Stimulated activated CD4-positive, alpha-beta T cell treated with anti-CD3 and anti-CD28 coated beads, Interleukin-15, amount 100 ng/mL, for 24 hours (primary cell): ENCODE measurements around the gene COL18A1.
A peak's percentile ranks its signal among the peaks of the same experiment; 100 is the strongest.
"Not testable (repeated sequence)": the region's sequence is repeated elsewhere in the genome, so short reads cannot be mapped to it uniquely, and the experiment has no call there.

ENCODE experiments used
- DNase-seq: peaks from one replicate; pipeline ENCODE4 v3.0.0-alpha.2; 2020

Gene COL18A1

DNA sequence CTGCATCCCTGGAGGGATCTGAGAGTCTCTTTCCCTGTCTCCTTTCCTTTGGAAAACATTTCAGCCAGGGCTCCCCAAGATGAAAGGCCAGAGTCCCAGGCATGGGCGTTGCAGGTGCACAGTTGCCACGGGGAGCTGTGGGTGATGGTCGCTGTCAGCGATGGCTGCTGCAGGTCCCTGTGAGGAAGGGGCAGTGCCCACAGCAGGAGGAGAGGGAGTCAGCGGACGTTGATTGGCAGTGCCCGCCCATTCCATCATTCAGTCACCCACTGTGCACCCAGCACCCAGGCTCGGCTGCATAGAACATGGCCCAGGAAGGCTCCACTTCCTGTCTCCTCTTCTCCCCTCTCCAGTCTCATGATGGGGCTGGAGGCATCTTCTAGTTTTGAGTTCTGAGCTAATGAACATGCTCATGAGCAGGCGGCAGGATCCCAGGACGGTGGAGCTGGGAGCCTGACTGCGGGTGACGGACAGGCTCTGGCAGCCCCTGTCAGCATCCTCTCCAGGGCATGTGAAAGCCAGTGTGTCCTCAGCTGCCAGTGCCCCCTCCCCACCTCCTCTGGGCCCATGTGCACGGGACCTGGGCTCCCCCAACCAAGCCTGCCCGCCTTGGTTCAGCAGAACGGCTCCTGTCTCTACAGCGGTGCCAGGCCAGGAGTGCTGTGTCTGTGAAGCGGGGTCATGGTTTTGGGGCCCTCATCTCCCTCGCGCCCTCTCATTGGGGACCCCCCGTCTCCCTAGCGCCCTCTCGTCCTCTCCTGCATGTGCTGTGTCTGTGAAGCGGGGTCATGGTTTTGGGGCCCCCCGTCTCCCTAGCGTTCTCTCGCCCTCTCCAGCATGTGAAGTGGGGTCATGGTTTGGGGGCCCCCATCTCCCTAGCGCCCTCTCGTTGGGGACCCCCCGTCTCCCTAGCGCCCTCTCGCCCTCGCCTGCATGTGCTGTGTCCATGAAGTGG is 24.5 kb downstream of the COL18A1 start:
- DNase-seq: no peak

DNA sequence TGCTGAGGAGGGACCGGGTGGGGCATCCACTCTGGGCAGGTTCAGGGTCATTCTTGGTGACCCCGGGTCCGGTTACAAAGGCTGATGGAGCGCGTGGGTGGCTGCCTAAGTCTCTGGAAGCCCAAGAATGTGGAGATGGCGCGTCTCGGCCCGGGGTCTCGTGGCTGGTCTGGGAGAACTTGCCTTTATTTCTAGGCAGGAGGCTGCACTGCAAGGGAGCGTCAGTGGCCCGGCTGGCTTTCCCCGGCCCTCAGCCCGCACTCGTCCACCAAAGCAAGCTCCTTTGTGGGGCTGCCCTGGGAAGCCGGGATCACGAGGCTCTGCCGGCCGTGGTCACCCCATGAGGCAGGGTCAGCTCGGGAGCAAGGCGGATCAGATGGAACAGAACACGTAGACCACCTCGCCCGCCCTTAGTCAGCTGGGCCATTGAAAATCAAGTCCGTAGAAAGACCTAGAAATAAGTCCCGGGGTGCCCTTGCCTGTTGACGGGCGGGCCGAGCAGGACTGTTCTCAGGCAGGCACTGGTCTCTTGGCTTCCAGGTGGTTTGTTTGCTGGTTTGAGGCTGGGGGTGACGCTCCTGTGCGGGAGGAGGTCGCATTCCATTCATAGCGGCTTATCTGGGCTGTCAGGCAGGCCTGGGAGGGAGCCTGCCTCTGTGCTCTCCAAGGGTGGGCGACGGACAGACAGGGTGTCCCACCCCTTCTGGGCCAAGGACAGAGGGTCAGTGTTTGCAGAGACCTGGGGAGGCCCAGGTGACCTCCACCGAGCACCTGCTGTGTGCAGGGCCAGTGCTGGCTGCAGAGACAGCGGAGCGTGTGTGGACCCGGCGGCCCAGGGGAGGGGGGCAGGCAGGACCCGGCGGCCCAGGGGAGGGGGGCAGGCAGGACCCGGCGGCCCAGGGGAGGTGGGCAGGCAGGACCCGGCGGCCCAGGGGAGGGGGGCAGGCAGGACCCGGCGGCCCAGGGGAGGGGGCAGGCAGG is 25.8 kb downstream of the COL18A1 start:
- no peak for DNase-seq

DNA sequence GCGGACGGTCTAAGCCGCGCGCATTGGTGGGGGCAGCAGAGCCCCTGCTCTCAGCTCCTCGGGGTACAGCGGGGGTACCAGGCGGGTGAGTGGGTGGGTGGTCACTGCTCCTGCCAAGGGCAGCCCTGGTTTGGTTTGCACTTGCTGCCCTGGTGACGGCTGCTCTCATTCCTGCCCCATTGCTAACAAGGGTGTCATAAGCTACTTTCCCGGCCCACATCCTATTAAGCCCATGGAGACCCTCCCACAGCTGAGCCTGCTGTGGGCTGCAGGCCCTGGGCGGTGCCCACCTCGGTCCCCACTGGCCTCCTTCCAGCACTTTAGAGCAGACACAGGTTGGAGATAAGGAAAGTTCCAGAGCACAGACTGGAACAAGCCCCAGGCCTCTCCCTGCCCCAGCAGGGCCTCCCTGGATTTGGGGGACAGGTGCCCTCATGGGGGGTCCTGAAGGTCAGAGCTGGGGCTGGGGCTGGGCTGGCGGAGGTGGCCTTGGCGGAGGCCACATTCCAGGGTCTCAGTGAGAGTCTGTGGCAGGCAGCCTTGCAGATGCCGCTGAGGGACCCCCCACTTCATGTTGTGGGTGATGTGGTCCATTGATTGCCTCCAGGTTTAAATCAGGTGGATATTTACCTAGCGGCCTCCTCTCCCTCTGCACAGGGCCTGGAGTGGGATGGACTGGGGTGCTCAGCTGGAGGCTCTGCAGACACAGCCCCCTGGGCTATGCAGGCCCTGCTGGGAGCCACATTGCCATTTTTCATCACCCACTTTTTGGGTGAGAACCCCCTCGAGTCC is 27.0 kb downstream of the COL18A1 start:
- no peak for DNase-seq

DNA sequence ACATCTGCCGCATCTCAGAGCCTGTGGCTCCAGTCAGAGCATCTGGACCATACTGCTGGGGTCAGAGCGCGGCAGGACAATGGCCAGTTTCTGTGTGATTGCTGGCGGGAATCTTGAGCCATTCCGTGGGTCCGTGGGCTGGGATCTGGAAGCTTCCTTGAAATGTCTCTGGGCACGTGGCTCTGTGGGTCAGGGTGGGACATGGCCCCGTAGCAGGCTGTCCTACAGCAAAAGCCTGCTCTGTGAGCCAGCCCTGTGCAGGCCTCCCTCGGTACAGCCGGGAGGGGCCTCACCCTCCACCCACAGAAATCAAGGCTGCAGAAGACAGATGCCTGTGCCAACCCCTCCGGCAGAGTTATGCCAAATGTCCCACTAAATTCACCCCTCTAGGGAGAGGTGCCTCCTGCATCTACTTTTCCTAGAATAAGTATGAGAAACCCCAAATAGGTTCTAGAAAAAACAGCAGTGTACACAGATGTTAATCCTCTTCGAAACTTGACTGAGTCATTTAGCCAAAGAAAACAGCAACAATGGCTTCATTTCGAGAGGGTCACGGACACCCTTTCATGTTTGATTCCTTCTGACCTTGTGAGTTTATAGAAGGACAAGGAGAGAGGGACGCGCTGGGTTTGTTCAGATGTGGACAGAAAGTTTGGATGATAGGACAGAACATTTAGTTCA is 27.8 kb downstream of the COL18A1 start:
- DNase-seq: no peak

DNA sequence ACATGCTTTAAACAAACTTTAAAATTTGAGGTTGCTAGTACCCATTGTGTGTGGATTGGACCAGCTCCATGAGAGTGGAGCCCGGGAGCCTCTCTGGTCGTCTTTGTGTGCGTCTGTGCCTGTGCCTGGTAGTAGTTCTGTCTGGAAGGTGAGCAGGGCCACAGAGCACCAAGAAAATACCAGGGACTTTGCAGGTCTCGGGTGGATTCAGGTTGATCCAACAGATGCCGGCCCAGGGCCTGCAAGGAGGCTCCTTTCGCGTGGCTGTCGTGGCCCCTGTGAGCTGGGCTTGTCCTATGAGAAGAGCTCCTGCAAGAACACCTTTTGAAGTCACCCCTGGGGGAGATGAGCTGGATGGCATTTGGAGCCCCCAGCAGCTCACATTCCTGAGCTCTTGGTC is 28.3 kb downstream of the COL18A1 start:
- DNase-seq: no peak

DNA sequence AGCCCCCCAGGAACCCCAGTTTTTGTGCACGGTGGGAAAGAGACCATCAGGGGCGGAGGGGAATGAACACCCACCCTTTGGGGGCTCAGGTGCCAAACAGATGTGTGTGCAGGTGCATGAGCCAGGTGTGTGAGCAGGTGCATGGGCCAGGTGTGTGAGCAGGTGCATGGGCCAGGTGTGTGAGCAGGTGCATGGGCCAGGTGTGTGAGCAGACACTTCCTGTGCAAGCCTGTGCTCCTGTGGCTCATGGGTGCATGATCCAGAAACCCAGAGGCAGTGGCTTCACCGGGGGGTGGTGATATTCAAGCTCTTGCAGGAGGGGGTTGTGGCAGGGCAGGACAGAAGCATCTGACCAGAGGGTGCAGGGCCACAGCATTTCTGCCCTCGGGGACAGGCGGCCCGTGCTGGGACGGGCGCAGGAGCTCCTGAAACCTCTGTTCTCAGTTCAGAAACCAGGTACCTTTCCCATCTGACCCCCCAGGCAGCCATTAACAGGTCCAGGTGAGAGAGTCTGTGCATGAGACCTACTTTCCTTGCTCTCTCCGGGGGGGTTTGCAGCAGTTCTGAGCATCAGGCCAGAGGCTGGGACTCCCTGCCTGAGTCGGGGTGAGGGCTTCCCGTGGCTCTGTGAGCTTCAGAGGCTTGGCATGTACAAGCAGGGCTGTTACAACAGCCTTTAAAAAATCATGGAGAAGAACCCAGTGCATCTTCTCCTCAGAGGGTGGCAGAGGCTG is 29.1 kb downstream of the COL18A1 start:
- DNase-seq: no peak

DNA sequence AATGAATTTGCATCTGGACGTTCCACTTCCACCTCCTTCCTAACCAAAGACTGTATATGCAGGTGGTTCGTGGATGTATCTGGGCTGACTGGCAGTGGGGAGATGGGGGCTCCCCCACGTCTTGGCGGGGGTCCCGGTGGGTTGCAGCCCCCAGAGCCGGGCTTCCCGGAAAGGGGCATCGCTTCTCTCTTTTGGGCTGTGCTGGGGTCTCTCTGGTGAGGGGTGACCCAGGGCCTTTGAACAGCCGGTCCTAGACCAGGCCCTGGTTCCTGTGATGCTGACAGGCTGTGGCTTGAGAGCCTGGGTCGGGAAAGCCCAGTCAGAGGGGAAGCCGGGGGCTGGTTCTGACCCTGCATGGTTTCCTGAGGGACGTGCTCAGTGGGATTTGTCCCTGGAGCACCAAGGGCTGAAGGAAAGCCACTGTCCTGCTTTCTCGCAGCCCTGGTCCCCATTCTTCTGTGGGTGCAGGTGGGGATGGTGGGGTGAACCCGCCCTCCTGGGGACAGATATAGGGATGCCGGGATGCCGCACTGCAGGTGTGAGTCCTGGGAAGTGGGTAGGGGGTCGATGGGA is 29.8 kb downstream of the COL18A1 start:
- no peak for DNase-seq

DNA sequence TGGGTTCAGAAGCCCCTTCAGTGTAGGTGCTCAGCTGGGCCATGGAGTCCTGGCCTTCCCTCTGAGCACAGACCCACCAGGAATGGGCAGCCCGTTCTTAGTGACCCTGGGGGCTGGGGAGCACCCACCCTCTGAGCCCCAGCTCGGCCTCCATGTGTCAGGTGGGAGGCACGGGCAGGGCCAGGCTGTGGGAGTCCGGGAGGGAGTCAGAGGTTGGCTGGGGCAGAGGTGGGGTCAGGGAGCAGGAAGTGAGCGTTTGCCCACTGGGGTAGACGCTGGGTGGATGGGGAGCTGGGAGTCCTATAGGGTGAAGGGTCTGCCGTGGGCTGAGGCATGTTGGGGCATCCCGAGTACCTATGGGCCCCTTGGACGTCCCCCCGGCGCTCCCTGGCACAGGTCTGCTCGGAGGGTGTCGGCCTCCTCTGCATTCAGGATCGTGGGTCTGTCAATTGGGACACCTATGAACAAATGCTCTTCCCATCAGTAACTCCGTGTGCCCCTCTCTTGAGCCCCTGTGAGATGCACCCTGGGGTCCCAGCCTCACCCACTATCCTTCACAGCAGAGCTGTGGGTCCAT is 30.5 kb downstream of the COL18A1 start:
- no peak for DNase-seq

DNA sequence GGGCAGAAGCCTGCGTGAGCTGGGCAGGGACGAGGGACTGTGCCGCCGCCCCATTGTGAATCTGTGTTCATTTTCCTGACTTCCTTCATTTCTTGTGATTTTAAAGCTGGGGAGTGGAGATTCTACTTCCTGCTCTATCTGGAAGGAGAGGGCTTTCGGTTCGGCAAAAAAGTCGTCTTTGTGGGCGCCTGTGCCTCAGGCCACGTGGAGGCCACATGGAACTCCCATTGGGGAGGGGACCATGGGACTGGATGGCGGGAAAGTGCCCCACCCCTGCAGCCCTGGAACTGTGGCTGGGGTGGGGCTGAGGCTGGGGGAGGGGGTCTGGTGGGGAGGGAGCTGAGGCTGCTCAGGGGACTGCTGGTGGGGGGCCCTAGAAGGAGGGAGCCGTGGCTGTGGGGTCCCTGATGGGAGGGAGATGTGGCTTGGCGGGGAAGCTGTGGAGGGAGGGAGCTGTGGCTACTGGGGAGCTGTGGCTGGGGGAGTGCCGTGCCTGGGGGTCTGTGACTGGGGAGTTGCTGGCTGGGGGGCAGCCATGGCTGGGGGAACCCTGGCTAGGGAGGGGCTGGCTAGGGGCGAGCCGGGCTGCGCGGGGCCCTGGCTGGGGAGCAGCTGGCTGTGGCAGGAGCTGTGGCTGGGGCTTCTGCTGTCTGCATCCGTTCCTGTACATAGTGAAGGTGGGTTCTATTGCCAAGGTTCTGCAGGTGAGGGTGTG is 31.5 kb downstream of the COL18A1 start:
- DNase-seq: no peak

DNA sequence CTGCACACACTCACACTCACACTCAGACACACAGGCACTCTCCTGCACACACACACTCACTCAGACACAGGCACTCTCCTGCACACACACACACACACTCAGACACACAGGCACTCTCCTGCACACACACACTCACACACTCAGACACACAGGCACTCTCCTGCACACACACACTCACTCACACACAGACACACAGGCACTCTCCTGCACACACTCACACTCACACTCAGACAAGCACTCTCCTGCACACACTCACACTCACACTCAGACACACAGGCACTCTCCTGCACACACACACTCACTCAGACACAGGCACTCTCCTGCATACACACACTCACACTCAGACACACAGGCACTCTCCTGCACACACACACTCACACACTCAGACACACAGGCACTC is 32.9 kb downstream of the COL18A1 start:
- DNase-seq: not testable (repeated sequence)

DNA sequence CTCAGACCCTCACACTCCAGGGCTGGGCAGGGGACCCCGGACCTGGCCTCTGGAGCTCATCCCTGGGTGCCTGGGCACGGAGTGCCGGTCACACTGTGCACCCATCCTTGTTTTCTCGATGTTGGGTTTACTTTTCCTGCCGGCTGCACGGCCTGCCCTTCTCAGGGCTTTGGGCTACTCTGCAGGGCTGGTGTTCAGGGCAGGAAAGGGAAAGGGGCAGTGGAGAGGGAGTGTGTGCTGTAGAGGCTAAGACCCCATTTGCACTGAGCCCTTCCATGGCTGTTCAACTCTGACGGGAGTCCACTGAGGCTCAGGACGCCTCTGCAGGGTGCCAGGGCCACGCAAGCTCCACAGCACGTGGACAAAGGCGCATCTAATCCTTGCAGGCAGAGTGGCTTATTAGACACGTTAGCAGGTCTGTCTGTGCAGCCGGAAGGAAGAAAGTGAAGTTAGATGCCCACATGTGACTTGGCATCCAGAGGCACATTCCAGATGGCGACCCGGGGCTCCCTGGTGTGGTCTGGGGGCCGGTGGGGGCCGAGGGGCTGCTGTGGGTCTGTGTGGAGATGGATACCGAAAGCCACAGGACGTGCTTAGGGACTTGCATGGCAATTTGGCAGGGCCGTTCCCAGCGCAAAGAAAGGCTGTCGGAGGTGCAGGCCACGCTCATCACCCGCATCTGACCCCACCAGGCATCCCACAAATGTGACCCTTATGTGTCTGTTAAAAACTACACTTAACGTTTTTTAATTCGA is 33.6 kb downstream of the COL18A1 start:
- DNase-seq: no peak

DNA sequence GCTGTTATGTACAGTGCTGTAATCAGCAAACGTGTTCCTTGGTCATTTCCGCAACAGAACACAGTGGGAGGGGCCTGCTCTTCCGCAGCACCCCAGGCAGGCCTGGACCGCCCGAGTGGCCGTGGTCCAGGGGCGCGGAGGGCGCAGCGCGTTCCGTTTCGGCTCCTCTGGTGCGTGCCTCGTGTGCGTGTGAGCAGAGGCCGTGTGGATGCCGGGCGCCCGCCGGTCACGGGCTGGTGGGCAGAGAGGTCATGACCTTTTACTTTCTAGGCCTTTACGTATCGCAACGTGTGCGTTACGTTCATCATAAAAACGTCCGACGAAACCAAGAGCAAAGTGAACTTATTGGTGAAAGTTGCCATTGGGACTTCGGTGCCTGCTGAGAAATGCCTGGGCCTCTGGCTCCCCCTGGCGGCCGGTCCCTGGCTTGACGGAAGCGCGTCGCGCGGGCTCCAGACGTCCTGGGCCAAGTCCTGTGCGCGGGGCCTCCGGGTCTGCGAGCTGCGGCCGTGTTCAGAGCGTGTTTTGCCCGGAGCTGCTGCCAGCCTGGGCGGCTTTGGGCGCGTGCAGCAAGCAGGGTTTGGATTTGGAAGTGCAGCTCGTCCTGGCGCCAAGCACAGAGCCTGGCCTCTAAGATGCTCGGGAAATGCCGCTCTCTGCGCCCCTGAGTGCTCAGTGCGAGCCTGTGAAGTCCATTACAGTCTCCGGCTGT is 34.4 kb downstream of the COL18A1 start:
- peak; percentile 89 for DNase-seq

DNA sequence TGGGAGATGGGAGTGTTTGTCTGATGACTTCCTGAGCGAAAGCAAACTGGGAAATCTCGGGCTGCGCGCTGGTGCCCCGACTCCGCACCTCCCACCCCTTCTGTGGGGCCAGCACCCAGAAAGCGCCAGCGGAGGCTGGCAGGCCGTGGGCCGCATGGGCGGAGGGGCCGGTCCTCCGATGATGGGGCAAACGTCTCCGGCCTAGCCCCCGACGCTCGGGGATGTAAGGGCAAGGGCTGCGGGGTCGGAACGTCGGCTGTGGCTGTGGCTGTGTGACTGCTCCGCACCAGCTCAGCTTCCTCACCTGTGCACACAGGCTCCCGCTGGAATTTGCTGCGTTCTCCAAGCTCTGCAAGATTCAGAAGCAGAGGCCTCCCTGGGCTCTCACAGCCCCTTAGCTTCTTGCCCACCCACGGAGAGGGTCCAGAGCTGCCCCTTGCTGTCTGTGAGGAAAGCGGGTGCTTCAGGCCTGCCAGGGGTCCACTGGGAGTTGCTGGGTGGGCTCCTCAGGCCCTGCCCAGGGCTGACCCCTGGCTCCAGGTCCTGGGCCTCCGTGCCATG is 35.0 kb downstream of the COL18A1 start:
- no peak for DNase-seq

DNA sequence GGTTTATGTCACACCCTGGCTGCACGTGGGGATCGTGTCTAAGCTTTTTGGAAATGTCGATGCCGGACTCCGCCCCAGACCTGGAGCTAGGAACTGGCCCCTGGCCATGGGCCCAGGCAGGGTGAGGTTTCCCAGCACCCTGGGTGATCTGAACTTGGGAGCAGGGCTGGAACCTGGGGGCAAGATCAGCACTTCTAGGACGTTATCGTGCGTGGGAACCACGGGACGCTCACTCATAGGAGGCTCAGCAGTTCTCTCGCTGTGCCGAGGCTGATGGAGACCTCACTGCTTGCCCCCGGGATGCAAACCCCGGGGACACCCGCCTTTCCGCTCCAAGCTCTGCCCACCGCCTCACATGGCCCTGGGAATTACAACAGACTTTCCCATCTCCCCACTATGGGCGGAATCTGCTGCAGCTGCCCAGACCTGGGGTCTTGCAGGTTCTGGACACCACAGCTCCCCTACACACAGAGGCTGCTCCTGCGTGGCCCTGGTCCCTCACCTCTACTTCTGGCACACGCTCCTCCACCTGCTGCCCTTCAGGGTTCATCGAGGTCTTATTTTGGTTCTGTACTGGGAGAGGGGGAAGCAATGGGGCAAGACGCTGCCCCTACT is 35.9 kb downstream of the COL18A1 start:
- DNase-seq: no peak

DNA sequence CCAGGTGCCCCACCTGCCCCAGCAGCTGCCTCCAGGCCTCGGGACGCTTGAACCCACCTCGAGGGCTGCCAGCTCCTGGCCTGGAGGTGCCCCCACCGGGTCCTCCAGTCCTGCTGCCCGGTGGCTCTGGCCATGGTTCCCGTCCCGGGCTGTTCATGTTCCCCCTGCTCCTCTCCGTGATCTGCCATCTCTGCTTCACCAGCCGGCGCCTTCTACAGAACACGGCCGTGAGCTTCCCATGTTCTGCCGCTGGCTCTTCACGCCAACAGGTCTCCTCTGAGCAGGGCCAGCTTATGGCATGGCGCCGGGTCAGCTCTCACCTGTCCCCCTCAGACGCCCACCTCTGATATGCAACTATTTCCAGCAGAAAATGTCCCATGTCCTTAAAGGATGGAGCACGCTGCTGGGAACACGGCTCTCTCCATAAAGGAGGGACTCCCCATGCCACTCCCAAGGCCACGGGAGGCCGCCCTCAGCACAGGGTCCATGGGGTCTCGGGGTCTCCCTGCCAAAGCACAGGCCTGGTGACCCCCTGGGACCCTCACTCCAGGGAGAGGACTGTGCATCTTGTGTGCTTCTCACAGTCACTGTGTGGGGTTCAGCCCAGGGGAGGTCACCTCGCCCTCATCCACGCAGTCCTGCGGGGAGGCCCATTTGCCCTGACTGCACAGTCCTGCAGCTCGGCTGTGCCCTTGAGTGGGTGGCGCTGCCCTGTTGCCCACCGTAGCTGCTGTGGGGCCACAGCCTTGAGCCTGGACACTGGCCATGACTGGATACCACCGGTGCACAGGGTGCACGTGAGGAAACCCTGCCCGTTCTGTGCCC is 36.7 kb downstream of the COL18A1 start:
- no peak for DNase-seq

DNA sequence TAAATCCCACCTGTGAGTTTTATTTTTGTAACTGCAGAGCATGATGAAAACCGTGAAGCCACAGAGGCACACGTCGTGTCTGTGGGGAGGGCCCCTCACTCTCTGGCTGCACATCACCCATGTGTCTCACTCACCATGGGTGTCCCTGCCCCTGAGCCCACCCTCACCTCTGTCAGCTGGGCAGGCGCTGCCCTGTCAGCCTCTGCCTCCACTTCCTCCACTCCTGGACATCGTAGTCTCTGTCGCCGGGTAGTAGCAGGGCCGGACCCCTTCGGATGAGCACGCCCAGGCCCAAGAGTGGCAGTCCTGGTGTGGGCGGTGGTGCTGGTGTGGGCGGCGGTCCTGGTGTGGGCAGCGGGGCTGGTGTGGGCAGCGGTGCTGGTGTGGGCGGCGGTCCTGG is 37.3 kb downstream of the COL18A1 start:
- DNase-seq: no peak
